ENCODE data around the gene ERAS.

Gene ERAS

GRCh38 chrX:48784726-48785125, 41.6 kb upstream of the ERAS start:
- DNase-seq (ENCODE audit: low read depth), result no peak
- TF ChIP-seq, protein P1, sequence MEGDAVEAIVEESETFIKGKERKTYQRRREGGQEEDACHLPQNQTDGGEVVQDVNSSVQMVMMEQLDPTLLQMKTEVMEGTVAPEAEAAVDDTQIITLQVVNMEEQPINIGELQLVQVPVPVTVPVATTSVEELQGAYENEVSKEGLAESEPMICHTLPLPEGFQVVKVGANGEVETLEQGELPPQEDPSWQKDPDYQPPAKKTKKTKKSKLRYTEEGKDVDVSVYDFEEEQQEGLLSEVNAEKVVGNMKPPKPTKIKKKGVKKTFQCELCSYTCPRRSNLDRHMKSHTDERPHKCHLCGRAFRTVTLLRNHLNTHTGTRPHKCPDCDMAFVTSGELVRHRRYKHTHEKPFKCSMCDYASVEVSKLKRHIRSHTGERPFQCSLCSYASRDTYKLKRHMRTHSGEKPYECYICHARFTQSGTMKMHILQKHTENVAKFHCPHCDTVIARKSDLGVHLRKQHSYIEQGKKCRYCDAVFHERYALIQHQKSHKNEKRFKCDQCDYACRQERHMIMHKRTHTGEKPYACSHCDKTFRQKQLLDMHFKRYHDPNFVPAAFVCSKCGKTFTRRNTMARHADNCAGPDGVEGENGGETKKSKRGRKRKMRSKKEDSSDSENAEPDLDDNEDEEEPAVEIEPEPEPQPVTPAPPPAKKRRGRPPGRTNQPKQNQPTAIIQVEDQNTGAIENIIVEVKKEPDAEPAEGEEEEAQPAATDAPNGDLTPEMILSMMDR (IDR thresholded peaks at IDR 0.05; ENCODE audit: control insufficient read depth, insufficient read depth, low read depth, low read length, missing control alignments), result no peak
- no peak overlapping the region for H3K4me3 ChIP-seq (ENCODE audit: control insufficient read depth, low read depth, low read length)

DNA sequence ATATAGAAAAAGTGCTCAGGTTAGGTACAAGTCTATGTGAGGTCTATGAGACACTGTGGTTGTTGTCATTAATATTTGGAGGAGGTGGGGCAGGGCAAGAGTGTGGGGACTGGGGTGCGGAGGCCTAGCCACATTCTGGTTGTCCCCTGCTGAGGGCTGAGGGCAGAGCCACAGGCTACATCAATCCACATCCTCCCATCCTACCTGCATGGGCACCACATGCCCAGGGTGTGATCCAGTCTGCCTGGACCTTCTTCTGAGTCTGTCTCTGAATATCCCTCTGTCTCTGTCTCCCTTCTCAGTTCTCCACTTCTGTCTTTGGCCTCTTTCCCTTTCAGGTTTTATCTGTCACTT, 41.1 kb upstream of the ERAS start:
- TF ChIP-seq, protein P1 (IDR thresholded peaks at IDR 0.05; ENCODE audit: control insufficient read depth, insufficient read depth, low read depth, low read length, missing control alignments), result no peak
- no peak overlapping the region for H3K4me3 ChIP-seq (ENCODE audit: control insufficient read depth, low read depth, low read length)
- no peak for DNase-seq (ENCODE audit: low read depth)

- no peak for DNase-seq (ENCODE audit: low read depth)
- H3K4me3 ChIP-seq (ENCODE audit: control insufficient read depth, low read depth, low read length), result no peak overlapping the region
- TF ChIP-seq, protein P1 (IDR thresholded peaks at IDR 0.05; ENCODE audit: control insufficient read depth, insufficient read depth, low read depth, low read length, missing control alignments), result no peak
These were observed 40.6 kb upstream of the ERAS start for GRCh38 chrX:48785540-48786214.

- no peak within 1 kb of the TSS for H3K4me3 ChIP-seq (ENCODE audit: control insufficient read depth, low read depth, low read length)
- TF ChIP-seq, protein P1 (IDR thresholded peaks at IDR 0.05; ENCODE audit: control insufficient read depth, insufficient read depth, low read depth, low read length, missing control alignments), result no peak
- no peak for DNase-seq (ENCODE audit: low read depth)
These were observed 39.9 kb upstream of the ERAS start, which contains the start of gene GATA1 for GRCh38 chrX:48786341-48786800. TSS of gene GATA1 (plus strand) at chrX:48786590. CDS start at chrX:48791110, 4,520 bp downstream.

DNA sequence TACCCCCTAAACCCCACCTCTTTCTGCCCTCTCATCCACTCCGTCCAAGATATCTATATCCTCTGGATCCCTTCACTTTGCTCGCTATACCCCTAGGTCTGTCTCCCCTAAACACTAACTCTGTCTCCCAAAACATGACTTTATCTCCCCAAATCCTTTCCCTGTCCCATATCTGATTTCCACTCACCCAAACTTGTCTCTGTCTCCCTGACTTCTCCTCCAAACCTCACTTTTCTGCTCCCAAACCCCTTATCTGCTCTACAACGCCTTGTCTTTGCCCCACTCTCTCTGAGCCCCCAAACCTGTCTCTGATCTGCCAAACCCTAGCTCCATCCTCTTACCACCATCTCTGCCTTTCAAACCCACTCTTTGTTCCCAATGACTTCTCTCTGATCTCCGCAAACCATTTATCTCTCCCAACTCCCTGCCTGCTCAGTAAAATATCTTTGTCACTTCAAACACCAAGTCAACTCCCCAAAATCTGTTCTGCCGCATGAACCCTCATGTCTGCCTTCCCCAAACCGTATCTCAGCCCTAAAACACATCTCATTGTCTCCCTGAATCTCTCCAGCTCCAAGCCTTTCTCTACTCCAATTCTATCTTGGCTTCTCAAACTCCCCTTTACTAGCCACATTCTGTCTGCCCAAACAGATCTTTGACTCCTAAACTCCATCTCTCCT, 39.3 kb upstream of the ERAS start:
- TF ChIP-seq, protein P1 (IDR thresholded peaks at IDR 0.05; ENCODE audit: control insufficient read depth, insufficient read depth, low read depth, low read length, missing control alignments), result no peak
- DNase-seq (ENCODE audit: low read depth), result no peak
- no peak overlapping the region for H3K4me3 ChIP-seq (ENCODE audit: control insufficient read depth, low read depth, low read length)

- TF ChIP-seq, protein P1 (IDR thresholded peaks at IDR 0.05; ENCODE audit: control insufficient read depth, insufficient read depth, low read depth, low read length, missing control alignments), result no peak
- DNase-seq (ENCODE audit: low read depth), result no peak
- no peak overlapping the region for H3K4me3 ChIP-seq (ENCODE audit: control insufficient read depth, low read depth, low read length)
These were observed 38.5 kb upstream of the ERAS start for GRCh38 chrX:48787505-48788443.
